A375 (cell line): ENCODE data around the gene KANK3. TPM values are rescaled to one million over a fixed set of nuclear protein-coding genes. Genes with fewer than 3 reads are reported as not detected.

ENCODE experiments used
- small RNA-seq: library from RNA; depleted of rRNA; stranded (forward); fragments of <200 nt; gene quantifications from one replicate; pipeline ENCODE3, GENCODE V24; 2014
- total RNA-seq: library from RNA; depleted of rRNA; stranded (reverse); fragments of >200 nt; shearing (Covaris generic); gene quantifications from 2 replicates; pipeline ENCODE4 v1.2.3, GENCODE V29; 2014; rRNA removed

The KANK3 gene
- total RNA-seq = 0.27 and 0.34 TPM in 2 replicates

GRCh38 chr19:8342684-8343482, at the start of gene KANK3:
Gene KANK3, minus strand, starts transcription at chr19:8343262. Its CDS starts 5,434 bp downstream, at chr19:8337828.

DNA sequence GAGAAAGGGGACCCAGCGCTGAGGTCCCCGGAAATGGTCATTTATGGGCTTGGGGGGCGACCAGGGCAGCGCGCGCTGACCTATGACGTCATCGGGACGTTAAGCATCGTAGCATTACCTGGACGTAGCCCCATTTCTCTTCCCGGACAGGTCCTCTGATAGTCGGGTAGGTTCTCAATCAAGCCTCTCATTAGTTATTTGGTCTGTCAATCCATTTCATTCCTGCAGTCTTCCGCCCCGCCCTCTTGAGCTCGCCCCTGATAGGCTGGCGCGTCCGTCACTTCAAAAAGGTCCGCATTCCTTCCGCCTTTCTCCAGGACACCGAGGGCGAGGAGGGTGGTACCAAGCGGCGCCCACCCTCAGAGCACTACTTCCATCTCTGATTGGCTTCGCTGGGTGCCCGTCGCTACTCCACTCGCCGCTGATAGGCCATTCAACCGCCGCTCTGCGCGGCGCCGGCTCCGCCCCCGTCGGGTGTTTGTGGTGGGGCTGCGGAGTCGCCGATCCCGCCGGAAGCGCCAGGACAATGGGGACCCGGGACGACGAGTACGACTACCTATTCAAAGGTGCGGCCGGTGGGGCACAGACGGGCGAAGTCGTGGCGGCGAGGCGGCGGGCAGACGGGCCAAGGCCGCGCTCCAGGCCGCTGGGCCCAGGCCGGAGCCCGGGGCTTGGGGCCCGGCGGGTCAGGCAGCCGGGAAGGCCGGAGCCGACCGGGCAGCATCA, 47.0 kb upstream of the KANK3 start, which contains the start of gene RAB11B:
RAB11B (plus strand) TSS at position 470 of the 726 bp plus-strand sequence; CDS start at position 527, 57 bp downstream.

GRCh38 chr19:8363803-8364771, 21.0 kb upstream of the KANK3 start, which contains the start of gene ANGPTL4:
Gene ANGPTL4, plus strand, starts transcription at chr19:8364155. Its CDS starts 167 bp downstream, at chr19:8364322.

GRCh38 chr19:8321067-8321985, 21.7 kb downstream of the KANK3 start, which contains the start of the genes NDUFA7 and RPS28:
Gene NDUFA7, minus strand, starts transcription at chr19:8321375. Its CDS starts 17 bp downstream, at chr19:8321358.
Gene RPS28, plus strand, starts transcription at chr19:8321496. Its CDS starts 35 bp downstream, at chr19:8321531.

GRCh38 chr19:8307965-8308866, 34.8 kb downstream of the KANK3 start, which contains the start of gene CD320:
Gene CD320, minus strand, starts transcription at chr19:8308358. Its CDS starts 68 bp downstream, at chr19:8308290.

Small RNAs within 50 kb of the gene (small RNA-seq; reads per million reads assigned to genes)
- gene MIR4999 = not detected

Other genes starting within 250 kb of the KANK3 start
- not detected in 2 replicates for gene FBN3, start 193.7 kb downstream of the KANK3 start, total RNA-seq
- 6.1 and 9.8 TPM in 2 replicates for gene CERS4, start 133.9 kb downstream of the KANK3 start, total RNA-seq
- 67.5 and 83.8 TPM in 2 replicates for gene CD320, start 34.9 kb downstream of the KANK3 start, total RNA-seq
- gene NDUFA7, start 21.9 kb downstream of the KANK3 start, total RNA-seq = 52.5 and 60.5 TPM in 2 replicates
- 1,378 and 1,537 TPM in 2 replicates for gene RPS28, start 21.8 kb downstream of the KANK3 start, total RNA-seq
- 2.8 and 3.9 TPM in 2 replicates for gene ANGPTL4, start 20.9 kb upstream of the KANK3 start, total RNA-seq
- 25.3 and 28.4 TPM in 2 replicates for gene RAB11B, start 47.1 kb upstream of the KANK3 start, total RNA-seq
- gene MARCHF2, start 70.0 kb upstream of the KANK3 start, total RNA-seq = 20.3 and 22.7 TPM in 2 replicates
- gene HNRNPM, start 101.7 kb upstream of the KANK3 start, total RNA-seq = 145 and 173 TPM in 2 replicates
- gene PRAM1, start 159.4 kb upstream of the KANK3 start, total RNA-seq = not detected in 2 replicates
- 18.4 and 18.5 TPM in 2 replicates for gene ZNF414, start 170.9 kb upstream of the KANK3 start, total RNA-seq
- 0.41 and 0.56 TPM in 2 replicates for gene MYO1F, start 234.2 kb upstream of the KANK3 start, total RNA-seq